Astrocyte (in vitro differentiated cells and primary cell): ENCODE data around the gene WDR83.

ENCODE experiments used
- EZH2 ChIP-seq: IDR thresholded peaks from 2 replicates; pipeline ENCODE4 v1.6.1; 2012; ENCODE audit warnings: mild to moderate bottlenecking, low read length, inconsistent platforms; ENCODE audit not compliant: insufficient read depth
- TF ChIP-seq, protein P1 (sequence below): IDR thresholded peaks from 2 replicates; pipeline ENCODE4 v1.5.1; 2011; ENCODE audit warnings: low read depth, mild to moderate bottlenecking, inconsistent platforms, low read length, moderate library complexity; ENCODE audit not compliant: insufficient read depth

DNA sequence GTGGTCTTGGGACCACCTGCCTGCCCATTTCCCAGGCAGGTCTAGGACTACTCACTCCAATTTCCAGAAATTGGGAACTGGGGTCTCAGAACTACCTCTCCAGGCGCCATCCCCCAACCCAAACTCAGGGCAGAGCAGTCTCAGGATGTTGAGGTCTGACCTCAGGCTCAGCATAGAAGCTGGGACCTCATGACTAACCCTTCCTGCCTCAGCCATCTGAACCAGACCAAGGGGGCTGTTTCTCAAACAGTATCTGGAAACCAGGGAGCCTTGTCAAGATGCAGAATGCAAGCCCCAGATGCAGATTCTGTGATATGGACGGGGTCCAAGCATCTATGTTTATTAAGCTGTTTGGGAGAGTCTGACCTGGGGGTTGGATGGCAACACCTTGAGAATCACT is 28.5 kb downstream of the WDR83 start:
- TF ChIP-seq, protein P1, sequence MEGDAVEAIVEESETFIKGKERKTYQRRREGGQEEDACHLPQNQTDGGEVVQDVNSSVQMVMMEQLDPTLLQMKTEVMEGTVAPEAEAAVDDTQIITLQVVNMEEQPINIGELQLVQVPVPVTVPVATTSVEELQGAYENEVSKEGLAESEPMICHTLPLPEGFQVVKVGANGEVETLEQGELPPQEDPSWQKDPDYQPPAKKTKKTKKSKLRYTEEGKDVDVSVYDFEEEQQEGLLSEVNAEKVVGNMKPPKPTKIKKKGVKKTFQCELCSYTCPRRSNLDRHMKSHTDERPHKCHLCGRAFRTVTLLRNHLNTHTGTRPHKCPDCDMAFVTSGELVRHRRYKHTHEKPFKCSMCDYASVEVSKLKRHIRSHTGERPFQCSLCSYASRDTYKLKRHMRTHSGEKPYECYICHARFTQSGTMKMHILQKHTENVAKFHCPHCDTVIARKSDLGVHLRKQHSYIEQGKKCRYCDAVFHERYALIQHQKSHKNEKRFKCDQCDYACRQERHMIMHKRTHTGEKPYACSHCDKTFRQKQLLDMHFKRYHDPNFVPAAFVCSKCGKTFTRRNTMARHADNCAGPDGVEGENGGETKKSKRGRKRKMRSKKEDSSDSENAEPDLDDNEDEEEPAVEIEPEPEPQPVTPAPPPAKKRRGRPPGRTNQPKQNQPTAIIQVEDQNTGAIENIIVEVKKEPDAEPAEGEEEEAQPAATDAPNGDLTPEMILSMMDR, result no peak
- no peak for TF ChIP-seq EZH2
